ENCODE measurements around the gene NCAM1. TPM values are rescaled to one million over a fixed set of nuclear protein-coding genes. Genes with fewer than 3 reads are reported as not detected.

Gene NCAM1
- total RNA-seq, 1 experiment from 2014 or later = 5.9 TPM

GRCh38 chr11:113287801-113288200 is 326.6 kb downstream of the NCAM1 start:
- Mint-ChIP-seq H3K27me3 (ENCODE audit: low read depth) (no peaks in the 10 kb centered on the region; the same call in 1 of the 2 replicates), H3K9me3 (peaks cover 4% of the 10 kb centered on the region; the same call in 1 of the 2 replicates), H3K27ac (no peak overlapping the region), H3K36me3 (no peaks in the 10 kb centered on the region), H3K4me1 (no peaks in the 10 kb centered on the region), H3K4me3 (no peak overlapping the region)
- ChIA-PET CTCF (interaction anchor here (4.2 kb wide), 1 partner anchor 699 kb away, joined by 65 read pairs; no protein-coding TSS in a partner anchor), POLR2A (no interaction called here)
- TF ChIP-seq NFYB (CRISPR knock-in tag; conservative IDR thresholded peaks at IDR 0.05; ENCODE audit: low read depth) (no peak), CTCF (IDR thresholded peaks at IDR 0.05) (no peak), SP1 (CRISPR knock-in tag; conservative IDR thresholded peaks at IDR 0.05) (no peak), ATF6 (CRISPR knock-in tag; IDR thresholded peaks at IDR 0.05) (no peak), HMGA2 (CRISPR knock-in tag; IDR thresholded peaks at IDR 0.05) (no peak), ZBTB43 (CRISPR knock-in tag; IDR thresholded peaks at IDR 0.05) (no peak), TCF7 (CRISPR knock-in tag; IDR thresholded peaks at IDR 0.05; ENCODE audit: low read depth) (no peak)
- TF ChIP-seq, protein P1, sequence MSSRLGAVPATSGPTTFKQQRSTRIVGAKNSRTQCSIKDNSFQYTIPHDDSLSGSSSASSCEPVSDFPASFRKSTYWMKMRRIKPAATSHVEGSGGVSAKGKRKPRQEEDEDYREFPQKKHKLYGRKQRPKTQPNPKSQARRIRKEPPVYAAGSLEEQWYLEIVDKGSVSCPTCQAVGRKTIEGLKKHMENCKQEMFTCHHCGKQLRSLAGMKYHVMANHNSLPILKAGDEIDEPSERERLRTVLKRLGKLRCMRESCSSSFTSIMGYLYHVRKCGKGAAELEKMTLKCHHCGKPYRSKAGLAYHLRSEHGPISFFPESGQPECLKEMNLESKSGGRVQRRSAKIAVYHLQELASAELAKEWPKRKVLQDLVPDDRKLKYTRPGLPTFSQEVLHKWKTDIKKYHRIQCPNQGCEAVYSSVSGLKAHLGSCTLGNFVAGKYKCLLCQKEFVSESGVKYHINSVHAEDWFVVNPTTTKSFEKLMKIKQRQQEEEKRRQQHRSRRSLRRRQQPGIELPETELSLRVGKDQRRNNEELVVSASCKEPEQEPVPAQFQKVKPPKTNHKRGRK (CRISPR knock-in tag; IDR thresholded peaks at IDR 0.05; ENCODE audit: borderline replicate concordance) = no peak
- ATAC-seq (no peak), DNase-seq (ENCODE audit: low spot score) (no peak)

DNA sequence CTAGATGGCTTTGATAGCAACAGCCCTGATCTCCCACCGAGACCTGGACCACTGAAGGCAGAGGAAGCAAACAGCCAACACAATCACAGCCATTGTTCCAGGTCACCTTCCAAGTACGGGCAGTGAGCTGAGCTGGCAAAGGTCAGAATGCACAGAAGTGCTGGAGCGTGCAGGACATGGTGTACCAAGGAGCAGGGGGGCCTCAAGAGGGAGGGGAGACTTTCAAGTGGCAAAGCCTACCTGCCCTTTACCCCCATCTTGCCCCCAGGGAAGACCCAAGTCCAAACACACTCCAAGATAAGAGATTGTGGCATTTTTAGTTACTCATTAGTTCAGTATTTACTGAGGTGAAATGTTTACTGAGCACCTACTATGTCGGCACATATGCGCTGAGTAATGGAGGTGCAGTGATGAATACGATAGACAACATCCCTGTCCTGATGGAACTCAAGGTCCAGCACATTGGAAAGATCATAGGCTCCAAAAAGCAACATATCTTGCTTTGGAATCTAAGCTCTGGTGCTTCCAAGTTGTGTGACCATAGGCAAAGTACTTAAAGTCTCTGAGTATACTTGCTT is 327.2 kb downstream of the NCAM1 start:
- Mint-ChIP-seq H3K9me3 (peaks cover 4% of the 10 kb centered on the region; the same call in 1 of the 2 replicates), H3K27me3 (ENCODE audit: low read depth) (no peaks in the 10 kb centered on the region; the same call in 1 of the 2 replicates), H3K27ac (no peak overlapping the region), H3K36me3 (no peaks in the 10 kb centered on the region), H3K4me1 (peaks cover under 1% of the 10 kb centered on the region), H3K4me3 (no peak overlapping the region)
- DNase-seq (ENCODE audit: low spot score) = no peak
- ChIA-PET POLR2A (no interaction called here), CTCF (interaction anchor here (1.6 to 4.2 kb wide), 6 partner anchors 242 to 942 kb away, joined by 3 to 65 read pairs (median 10); no protein-coding TSS in a partner anchor)
- no peak for TF ChIP-seq ZNF671 (CRISPR knock-in tag; IDR thresholded peaks at IDR 0.05)
- TF ChIP-seq E2F1 (CRISPR knock-in tag; IDR thresholded peaks at IDR 0.05) = no peak
- ATAC-seq = no peak

- Mint-ChIP-seq H3K36me3 (no peaks in the 10 kb centered on the region), H3K4me1 (peaks cover 5% of the 10 kb centered on the region), H3K9me3 (peaks cover 4% of the 10 kb centered on the region; the same call in 1 of the 2 replicates), H3K27ac (no peak overlapping the region), H3K27me3 (ENCODE audit: low read depth) (no peaks in the 10 kb centered on the region; the same call in 1 of the 2 replicates), H3K4me3 (no peak overlapping the region)
- DNase-seq (ENCODE audit: low spot score) (peak; percentile 81), ATAC-seq (peak; percentile 98)
- ChIA-PET POLR2A (interaction anchor here (0.7 kb wide), 1 partner anchor 701 kb away, joined by 3 read pairs; no protein-coding TSS in a partner anchor), CTCF (interaction anchor here (0.6 to 4.2 kb wide), 92 partner anchors 9 to 1070 kb away, joined by 3 to 65 read pairs (median 4); partner anchors contain the start of genes ANKK1, NCAM1 and TTC12)
- TF ChIP-seq CREB1 (CRISPR knock-in tag; IDR thresholded peaks at IDR 0.05) (no peak), FOXP1 (CRISPR knock-in tag; IDR thresholded peaks at IDR 0.05; ENCODE audit: borderline replicate concordance) (no peak), CTCF (IDR thresholded peaks at IDR 0.05) (peak; percentile 86), USF1 (CRISPR knock-in tag; IDR thresholded peaks at IDR 0.05) (no peak)
- TF ChIP-seq, protein P2, sequence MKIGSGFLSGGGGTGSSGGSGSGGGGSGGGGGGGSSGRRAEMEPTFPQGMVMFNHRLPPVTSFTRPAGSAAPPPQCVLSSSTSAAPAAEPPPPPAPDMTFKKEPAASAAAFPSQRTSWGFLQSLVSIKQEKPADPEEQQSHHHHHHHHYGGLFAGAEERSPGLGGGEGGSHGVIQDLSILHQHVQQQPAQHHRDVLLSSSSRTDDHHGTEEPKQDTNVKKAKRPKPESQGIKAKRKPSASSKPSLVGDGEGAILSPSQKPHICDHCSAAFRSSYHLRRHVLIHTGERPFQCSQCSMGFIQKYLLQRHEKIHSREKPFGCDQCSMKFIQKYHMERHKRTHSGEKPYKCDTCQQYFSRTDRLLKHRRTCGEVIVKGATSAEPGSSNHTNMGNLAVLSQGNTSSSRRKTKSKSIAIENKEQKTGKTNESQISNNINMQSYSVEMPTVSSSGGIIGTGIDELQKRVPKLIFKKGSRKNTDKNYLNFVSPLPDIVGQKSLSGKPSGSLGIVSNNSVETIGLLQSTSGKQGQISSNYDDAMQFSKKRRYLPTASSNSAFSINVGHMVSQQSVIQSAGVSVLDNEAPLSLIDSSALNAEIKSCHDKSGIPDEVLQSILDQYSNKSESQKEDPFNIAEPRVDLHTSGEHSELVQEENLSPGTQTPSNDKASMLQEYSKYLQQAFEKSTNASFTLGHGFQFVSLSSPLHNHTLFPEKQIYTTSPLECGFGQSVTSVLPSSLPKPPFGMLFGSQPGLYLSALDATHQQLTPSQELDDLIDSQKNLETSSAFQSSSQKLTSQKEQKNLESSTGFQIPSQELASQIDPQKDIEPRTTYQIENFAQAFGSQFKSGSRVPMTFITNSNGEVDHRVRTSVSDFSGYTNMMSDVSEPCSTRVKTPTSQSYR (CRISPR knock-in tag; IDR thresholded peaks at IDR 0.05) = no peak
These were observed 328.4 kb downstream of the NCAM1 start for GRCh38 chr11:113289431-113290187.
